HL-60/S4 (cell line): ENCODE measurements around the gene PPP1R13L.

Source experiments
- in situ Hi-C: fragments of 300-500 bp; cut with MboI; formaldehyde crosslinking; loops from 2 replicates; pipeline ENCODE4 v1.14.3; 2022; ENCODE audit warnings: low sequenced_read_pairs

Gene PPP1R13L

DNA sequence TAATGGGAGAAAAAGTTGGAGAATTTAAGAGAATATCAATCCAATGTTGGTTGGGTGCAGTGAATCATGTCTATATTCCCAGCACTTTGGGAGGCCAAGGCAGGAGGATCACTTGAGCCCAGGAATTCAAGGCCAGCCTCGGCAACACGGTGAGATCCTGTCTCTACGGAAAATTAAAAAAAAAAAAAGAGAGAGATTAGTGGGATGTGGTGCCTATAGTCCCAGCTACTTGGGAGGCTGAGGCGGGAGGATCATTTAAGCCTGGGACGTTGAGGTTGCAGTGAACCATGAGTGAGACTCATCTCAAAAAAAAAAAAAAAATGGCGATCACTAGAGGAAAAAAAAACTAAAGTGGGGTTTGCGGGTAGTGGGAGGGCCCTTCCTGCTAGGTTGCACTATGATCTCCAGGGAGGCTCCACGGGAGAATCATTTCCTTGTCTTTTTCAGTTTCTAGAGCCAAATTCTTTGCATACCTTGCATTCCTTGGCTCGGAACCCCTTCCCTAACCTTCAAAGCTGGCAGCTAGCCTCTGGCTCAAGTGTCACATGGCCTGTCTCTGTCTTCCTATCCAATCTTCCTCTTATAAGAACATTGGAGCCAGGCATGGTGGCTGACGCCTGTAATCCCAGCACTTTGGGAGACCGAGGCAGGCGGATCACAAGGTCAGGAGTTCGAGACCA, 28.7 kb downstream of the PPP1R13L start:
- in situ Hi-C loops, result no loop called here

DNA sequence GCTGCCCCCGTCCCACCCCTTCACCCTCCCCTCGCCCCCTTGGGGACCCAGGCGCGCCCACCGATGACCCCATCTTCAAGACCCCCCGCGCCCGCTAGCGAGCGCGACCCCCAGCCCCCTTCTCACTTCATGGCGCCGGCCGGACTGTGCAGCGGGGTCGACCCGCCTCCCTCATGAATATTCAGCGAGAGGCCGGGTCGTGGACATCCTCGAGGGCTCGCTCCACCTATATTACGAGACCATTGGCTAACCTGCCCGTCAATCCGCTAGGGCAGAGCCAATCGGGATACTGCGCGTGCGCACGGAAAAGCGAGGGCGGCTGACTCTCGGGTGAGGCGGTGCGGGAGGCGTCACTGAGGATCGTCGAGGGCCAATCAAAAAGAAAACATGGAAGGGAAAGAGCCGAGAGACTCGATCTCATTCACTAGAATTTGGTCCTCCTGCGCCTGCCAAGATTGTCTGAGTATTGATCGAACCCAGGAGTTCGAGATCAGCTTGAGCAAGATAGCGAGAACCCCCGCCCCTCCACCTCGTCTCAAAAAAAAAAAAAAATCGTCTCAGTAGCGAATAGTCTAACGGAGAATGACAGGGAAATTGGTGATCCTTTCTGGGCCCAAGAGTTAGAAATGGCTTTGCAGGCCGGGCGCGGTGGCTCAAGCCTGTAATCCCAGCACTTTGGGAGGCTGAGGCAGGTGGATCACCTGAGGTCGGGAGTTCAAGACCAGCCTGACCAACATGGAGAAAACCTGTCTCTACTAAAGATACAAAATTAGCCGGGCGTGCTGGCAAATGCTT, 34.3 kb downstream of the PPP1R13L start, which contains the start of gene ERCC2:
TSS of gene ERCC2 (minus strand) at position 164 of the 795 bp plus-strand sequence. CDS start at position 131, 33 bp downstream.
- in situ Hi-C loops, result no loop called here

DNA sequence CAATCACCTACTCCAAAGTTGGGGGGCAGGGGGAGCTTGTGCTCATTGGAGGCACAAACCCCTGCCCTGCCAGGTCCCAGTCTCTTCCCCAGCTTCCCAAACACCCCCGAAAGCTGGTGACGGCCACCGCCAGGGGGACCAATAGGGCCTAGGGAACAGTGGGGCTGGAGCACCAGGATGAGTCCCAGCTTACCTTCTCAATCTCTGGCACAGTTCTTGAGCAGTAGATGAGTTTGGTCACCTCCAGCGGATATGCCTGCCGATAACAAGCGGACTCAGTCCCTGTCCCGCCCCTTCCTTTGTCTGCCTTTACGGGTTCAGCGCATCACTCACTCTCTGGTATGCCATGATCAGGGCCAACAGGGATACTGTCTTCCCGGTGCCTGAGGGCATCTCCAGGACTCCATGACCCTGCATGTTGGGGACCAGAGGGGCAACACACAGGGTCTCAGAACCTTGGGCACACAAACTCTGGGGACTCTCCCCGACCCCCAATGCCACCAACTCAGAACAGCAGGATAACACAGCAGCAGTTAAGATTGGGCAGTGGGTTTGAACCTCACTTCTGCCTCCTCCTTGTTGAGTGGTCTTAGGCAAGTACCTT, 36.0 kb downstream of the PPP1R13L start:
- in situ Hi-C loops, result no loop called here

DNA sequence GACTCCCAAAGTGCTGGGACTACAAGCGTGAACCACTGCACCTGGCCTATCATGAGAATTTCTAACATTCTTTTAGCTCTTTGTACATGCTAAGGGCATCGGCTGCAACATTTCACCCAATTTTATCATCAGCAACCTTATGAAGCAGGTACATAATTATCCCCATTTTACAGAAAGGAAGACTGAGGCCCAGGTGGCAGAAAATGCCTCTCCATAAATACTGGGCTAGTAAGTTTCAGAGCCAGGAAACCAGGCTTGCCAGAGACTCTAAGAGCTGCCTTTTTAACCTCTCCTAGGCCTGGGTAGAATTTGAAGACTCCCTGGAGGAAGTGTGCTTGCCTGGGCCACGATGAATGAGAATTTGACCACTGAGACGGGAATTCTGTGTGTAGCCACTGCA, 36.7 kb downstream of the PPP1R13L start:
- in situ Hi-C loops, result no loop called here

DNA sequence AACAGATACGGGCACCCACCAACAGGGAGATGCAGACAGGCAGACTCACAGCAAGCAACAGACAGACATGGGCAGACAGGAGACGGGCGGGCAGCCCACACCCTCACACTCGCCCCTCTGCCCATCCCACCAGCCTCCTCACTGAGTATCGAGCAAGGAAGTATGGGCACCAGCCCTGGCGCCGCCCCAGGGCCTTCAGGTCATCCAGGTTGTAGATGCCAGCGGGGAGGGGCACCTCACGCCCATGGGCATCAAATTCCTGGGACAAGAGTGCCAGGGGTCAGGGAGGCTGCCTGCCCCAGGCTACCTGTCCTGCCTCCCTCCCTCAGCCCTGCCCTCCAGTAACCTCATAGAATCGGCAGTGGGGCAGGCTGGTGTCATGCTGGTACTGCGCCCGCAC, 40.2 kb downstream of the PPP1R13L start:
- in situ Hi-C loops, result no loop called here

DNA sequence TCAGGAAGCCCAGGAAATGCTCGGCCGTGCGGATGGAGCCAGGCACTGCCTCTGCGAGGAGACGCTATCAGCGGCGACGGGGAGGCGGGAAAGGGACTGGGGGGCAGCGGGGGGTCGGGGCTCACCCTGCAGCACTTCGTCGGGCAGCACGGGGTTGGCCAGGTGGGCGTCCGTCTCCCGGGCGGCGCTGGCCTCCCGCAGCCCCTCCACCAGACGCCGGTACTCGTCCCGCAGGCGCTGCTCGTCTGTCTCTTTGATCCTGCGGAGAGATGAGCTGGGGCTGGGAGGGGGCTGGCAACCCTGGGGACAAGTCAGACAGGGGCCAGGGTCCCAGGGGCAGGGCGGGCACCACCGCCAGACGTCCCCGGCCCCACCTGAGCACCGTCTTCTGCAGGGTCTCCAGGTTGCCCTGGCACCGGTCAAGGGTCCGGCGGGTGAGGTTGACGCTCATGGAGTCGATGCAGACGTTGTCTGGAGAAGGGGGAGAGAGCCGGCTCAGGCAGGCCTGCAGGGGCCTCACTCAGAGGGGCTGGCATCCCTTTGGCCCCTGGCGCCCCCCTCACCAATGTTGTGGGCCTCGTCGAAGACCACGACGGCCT, 40.9 kb downstream of the PPP1R13L start:
- in situ Hi-C loops, result no loop called here

DNA sequence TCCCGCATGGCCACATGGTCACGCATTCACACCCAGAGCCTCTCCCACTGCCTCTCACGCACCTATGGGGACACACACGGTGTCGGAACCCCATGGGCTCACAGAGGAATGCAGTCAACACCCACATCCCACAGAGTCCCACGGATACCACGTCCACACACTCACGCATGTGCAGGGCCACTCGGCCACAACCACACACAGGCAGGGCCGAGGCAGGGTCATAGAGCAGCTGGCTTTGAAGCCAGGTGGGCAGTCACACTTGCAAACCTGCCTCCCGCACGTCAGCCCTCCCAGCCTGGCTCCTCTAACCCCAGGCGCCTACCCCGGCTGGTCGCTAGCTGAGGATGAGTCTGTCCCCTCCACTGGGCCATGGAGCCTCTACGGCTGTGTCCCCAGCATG, 42.6 kb downstream of the PPP1R13L start:
- in situ Hi-C loops, result no loop called here

DNA sequence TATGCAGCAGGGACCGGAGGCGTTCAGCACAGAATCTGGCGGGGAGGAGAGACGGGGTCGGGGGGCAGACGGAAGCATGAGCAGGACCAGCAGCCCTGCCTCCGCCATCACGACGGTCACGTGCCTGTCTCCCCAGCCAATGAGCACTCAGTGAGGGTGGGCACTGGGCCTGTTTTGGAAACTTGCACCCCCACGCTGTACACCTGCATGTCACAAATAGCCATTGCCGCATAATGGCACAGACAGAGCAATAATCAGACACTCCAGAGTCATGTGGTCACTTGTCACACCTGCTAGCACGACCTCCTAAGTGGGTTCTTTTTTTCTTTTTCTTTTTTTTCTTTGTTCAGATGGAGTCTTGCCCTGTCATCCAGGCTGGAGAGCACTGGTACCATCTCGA, 43.3 kb downstream of the PPP1R13L start:
- in situ Hi-C loops, result no loop called here

DNA sequence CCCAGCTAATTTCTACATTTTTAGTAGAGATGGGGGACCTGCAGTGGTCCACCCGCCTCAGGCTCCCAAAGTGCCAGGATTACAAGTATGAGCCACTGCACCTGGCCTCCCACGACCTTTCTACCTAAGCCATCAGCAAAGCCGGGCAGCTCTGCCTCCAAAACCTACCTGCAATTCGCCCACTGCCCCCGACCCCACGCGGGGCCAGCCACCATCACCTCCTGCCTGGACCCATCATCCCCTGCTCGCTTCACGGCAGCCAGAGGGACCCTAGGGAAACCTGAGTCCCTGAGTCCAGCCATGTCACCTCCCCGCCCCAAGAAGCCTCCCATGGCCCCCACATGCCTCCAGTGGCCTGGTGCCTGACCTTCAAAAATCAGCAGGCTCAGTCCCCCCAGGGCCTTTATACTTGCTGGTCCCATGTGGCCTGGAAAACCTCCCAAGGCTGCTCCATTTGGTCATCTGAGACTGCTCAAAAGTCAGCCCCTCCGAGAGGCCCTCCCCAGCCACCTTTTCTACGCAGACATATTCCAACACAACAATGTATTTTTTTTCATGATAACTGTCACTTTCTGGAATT, 46.6 kb downstream of the PPP1R13L start:
- in situ Hi-C loops, result no loop called here

DNA sequence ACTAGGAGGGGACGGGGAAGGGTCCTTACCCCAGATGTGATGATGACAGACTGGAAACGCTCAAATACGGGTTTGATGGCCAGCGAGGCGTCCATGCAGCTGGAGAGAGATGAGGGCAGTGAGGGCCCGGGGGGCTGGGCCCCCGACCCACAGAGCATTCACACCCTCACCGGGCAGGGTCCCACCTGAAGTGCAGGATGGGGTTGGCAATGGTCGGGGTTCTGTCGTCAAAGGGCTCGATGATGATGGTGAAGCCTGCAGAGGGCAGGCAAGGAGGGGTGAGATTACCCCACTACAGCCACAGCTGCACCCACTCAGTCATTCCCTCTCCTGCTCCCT, 47.5 kb downstream of the PPP1R13L start:
- in situ Hi-C loops, result no loop called here

DNA sequence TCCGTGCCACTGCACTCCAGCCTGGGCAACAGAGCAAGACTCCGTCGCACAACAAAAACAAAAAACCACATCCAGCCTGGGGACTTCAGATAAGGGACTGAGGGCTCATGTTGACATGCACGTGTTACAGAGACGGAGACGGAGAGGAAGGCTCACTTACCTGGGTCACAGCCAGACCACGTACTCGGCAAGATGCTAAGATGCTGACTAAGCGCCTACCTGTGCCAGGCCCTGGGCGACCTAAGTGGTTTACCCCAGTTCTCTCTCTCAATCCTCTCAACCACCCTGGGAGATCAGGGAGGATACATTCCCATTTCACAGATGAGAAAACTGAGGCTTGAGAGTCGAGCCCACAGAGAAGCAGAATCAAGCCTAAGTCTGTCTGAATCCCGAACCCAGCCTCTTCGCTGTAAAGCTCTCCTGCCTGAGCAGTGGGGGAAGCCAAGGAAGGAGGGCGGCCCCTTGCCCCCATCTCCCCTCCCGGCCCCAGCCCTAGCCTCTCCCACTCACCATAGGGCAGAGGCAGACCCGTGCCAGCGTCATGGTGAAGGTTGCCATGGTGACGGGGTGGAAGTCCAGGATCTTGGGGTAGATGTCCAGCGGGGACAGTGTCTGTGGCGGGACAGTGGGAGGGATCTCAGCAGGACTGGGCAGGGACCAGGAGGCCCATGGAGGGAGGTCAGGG, 48.0 kb downstream of the PPP1R13L start:
- in situ Hi-C loops, result no loop called here

DNA sequence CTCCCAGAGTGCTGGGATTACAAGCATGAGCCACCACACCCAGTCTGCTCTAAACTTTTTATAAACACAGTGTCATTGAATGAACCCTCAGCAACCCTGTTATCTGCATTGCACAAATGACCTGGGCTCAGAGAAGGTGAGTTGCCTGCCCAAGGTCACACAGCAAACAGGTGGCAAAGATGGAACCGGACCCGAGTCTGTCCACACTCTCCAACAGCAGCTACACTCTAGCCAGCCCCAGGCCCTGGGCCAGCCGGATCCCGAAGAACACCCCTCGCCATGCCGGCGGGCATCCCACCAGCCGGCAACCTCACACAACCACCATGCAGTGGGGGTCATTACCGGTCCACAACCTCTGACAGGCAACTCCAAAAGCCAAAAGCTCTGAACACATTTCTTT, 49.0 kb downstream of the PPP1R13L start:
- in situ Hi-C loops, result no loop called here

DNA sequence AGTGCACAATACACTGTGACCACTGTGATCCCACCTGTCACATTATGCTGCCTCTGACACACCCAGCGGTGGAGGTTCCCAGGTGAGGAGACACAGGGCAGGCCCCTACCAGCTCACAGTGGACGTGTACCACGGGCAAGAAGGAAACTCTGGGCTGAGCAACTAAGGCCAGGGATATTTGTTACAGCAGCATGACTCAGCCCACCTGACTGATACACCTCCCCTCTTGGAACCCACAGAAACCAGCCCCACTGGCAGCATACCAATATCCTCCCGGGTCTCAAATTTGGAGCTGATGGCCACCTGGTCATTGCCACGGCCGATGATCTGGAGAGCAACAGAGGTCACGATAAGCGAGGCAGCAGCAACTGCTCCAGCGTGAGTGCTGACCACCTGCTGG, 49.5 kb downstream of the PPP1R13L start:
- in situ Hi-C loops, result no loop called here

DNA sequence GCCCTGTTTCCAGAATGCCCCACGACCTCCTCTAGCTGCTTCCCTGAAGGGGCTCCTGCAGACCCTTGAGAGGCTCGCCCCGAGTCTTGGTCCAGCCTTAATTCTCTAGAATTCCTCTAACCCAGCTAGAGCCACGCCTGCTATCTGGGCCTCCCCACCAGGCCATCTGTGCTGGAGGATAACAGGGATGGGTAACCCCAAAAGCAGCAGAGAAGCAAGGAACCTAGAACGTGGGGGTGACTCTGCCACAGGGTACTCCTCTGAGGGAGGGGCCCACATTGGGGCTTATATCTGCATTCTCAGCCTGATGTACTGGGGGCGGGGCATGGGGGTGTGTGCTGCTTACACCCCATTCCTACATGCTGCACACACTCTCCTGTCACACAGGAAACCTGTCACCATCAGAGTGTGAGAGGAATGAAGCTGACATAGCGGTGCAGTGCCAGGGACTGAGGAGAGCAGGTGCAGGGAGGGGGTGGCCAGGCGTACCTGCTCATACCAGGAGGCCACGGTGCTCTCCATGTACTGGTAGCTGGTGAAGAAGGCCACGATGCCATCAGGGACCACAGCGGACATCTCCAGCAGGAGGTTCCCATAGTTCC, 50.5 kb downstream of the PPP1R13L start:
- in situ Hi-C loops, result no loop called here

DNA sequence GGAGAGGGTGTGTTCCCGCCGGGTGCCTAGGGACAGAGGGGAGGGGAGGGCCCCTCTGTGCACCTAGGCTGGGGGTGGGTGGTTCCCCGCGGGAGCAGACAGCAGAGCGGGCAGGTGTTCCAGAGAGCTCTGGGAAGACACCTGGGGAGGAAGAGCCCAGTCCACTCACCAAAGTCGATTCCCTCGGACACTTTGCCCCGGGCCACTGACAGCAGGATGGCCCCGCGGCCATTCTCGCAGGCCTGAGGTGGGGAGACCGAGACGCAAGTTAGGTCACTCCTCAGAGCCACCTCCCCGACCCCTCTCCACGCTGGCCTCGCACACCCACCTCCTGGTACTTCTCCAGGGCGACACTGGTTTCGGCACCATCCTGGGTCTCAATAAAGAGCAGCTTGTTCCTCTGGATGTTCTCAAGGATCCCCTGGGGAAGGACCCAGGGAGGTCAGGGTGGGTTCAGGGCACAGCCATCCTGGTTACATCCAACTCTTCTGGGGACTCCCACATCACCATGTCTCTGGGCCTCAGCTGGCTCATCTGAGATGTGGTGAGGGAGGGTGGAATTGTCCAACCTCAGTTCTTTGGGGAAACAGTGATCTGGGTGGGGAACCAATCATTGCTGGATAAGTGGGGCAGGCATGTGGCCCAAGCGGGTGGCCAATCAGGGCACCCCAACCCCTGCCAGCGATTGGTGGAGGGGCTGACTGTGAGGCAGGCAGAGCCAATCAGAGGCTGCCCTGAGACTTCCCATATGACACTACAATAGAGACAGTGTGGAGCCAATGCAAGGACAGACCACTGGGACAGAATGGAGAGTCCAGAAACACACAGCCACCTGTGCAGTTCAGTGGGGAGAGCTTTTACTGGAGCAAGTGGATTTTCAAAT, 51.7 kb downstream of the PPP1R13L start:
- in situ Hi-C loops, result no loop called here

DNA sequence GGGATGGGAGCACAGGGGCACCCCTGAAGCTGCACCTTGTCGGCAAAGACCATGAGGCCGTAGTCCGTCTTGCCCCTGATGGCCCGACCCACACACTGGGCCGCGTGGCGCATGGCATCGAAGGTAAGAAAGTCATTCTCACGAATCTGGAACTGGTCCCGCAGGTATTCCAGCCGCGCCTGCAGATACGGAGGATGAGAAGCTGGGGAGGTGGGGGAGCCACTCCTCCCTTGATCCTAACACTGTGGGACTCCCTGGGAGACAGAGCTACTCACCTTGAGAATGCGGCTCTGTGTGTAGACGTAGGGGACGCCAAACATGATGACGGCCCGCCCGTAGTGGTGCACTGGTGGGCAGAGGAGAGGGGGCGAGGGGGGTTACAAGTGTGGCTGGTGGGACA, 52.4 kb downstream of the PPP1R13L start:
- in situ Hi-C loops, result no loop called here

DNA sequence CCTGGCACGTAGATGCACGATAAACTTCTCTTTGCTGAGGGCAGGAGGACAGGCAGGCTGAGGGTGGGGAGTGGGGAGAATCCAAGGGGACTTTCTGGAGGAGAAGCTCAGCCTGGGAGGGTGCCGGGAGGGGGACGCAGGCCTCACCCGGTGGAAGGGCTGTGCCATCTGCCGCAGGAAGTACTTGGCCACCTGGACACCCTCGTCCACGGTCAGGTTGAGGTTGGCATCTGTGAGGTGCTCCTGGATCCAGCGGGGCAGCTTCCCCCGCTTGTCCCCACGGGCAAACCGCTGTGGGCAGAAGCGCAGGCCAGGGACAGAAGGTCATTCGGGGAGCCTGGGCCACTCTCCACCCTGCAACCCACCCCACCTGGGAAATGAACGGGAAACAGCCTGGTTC, 52.8 kb downstream of the PPP1R13L start:
- in situ Hi-C loops, result no loop called here

DNA sequence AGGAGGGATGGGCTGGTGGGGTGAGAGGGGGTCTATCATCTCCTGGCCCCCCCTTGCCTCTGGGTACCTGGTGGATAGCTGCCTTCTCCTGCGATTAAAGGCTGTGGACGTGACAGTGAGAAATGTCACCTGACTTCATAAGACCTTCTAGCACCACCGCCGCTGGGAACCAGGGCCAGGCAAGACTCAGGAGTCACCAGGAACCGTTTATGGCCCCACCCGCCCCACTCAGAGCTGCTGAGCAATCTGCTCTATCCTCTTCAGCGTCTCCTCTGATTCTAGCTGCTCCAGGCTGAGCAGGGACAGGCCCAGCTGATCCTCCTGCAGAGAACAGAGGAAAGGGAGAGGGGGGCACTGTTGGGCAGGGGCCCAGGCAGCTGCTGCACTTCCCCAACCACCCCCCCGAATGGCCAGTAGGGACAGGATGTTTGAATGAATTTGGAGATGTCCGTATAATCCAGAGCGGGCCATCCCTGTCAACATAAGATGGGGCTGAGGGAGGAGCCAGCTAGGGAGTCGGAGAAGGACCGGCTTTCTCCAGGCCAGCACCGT, 53.4 kb downstream of the PPP1R13L start:
- in situ Hi-C loops, result no loop called here

DNA sequence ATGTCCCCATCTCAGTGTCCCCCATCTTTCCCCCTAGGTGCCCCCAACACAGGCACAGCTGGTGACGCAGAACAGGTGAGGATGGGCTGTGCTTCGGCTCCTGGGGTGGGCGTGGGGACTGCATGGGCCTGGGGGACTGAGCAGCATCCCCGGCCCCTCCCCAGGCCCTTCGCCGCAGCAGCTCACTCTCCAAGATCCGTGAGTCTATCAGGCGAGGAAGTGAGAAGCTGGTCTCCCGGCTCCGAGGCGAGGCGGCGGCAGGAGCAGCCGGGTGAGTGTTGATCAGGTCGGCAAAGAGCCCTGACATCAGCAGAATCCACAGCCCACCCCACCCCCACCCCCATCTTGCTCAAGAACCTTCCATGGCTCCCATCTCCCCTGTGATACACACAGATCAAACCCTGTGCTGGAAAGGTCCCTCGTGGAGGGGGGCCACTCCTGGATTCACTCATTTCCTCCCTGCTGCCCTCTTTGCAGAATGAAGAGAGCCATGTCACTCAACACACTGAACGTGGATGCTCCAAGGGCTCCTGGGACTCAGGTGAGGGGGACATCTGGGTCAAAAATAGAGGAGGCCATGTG, 54.3 kb downstream of the PPP1R13L start:
- in situ Hi-C loops, result no loop called here
